Right lobe of liver (tissue), 4 donors: ENCODE measurements around the gene GJC1.

ENCODE experiments used
- POLR2A ChIP-seq: fragments of 450-650 bp; IDR thresholded peaks from one replicate; pipeline ENCODE4 v1.6.1; 2017; ENCODE audit warnings: antibody characterized with exemption, mild to moderate bottlenecking
- TF ChIP-seq, protein P1 (sequence below), 4 donors: fragments of 200-600 bp in 3 of 4; fragments of 450-650 bp in 1 of 4; IDR thresholded peaks; one replicate each; pipeline versions ENCODE4 v1.5.1 to v1.8.0; 2016 to 2022; ENCODE audit warnings: antibody characterized with exemption in 4 of 4, mild to moderate bottlenecking in 2 of 4
- donor health status: DM: no; HTN: no; CAD: no.
- donor health status: DM: no; HTN: no; CAD: no.
- donor health status: DM: no; HTN: yes; CAD: no.

DNA sequence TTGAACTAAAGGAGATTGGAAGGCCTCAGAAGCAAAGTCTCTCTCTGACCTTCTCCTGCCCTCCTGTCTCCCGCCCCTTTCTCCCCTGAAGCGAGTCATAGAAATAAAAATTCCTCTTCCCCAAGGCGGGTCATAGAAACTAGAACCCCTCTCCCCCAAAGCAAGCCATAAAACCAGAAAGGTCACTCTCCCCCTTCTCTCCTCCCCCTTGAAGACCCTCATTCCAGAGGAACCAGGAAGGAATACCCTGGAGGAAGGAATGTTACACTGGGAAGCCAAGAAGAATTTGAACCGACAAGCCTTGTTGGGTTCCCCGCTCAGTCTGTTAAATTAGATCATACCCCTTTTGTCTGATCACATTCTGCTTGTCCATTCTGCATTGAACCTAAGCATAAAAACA, 2.7 kb upstream of the GJC1 start:
- TF ChIP-seq, protein P1, sequence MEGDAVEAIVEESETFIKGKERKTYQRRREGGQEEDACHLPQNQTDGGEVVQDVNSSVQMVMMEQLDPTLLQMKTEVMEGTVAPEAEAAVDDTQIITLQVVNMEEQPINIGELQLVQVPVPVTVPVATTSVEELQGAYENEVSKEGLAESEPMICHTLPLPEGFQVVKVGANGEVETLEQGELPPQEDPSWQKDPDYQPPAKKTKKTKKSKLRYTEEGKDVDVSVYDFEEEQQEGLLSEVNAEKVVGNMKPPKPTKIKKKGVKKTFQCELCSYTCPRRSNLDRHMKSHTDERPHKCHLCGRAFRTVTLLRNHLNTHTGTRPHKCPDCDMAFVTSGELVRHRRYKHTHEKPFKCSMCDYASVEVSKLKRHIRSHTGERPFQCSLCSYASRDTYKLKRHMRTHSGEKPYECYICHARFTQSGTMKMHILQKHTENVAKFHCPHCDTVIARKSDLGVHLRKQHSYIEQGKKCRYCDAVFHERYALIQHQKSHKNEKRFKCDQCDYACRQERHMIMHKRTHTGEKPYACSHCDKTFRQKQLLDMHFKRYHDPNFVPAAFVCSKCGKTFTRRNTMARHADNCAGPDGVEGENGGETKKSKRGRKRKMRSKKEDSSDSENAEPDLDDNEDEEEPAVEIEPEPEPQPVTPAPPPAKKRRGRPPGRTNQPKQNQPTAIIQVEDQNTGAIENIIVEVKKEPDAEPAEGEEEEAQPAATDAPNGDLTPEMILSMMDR (IDR thresholded peaks at IDR 0.05), result no peak
- no peak for TF ChIP-seq POLR2A
